Mucosa of descending colon (tissue), 3 donors: Measurements from ENCODE around the gene DEGS2. TPM values are rescaled to one million over a fixed set of nuclear protein-coding genes. Genes with fewer than 3 reads are reported as not detected.

Experiments
- ATAC-seq: fragments of 200-7000 bp; cut with Tn5 transposase; one replicate; pipeline ENCODE4 v1.9.1; 2020; ENCODE audit warnings: mild to moderate bottlenecking, moderate library complexity
- DNase-seq, 3 donors: peaks; one replicate each; pipeline ENCODE4 v3.0.0-alpha.2; 2020
- H3K36me3 ChIP-seq: fragments of 200-600 bp; one replicate; pipeline ENCODE4 v1.8.0; 2021; ENCODE audit warnings: low read depth, mild to moderate bottlenecking
- H3K4me1 ChIP-seq: fragments of 200-600 bp; one replicate; pipeline ENCODE4 v1.8.0; 2021; ENCODE audit warnings: low read depth, mild to moderate bottlenecking
- H3K4me3 ChIP-seq: fragments of 200-600 bp; one replicate; pipeline ENCODE4 v1.8.0; 2021; ENCODE audit warnings: mild to moderate bottlenecking
- H3K9me3 ChIP-seq: fragments of 200-600 bp; one replicate; pipeline ENCODE4 v1.8.0; 2021; ENCODE audit warnings: mild to moderate bottlenecking
- intact Hi-C, 2 donors: fragments of 100-400 bp; cut with DNase I in 1 of 2; cut with micrococcal nuclease in 1 of 2; formaldehyde crosslinking; loops; one replicate each; pipeline versions ENCODE4 v1.11.0 to v1.11.1; 2022; cut with DNase I, micrococcal nuclease
- total RNA-seq, 3 donors: library from RNA; stranded (reverse); fragmentation: NEBNext Ultra II Directional in 2 of 3; extraction: Animal tissue kit (Norgen Biotek cat#: 25700) in 2 of 3; gene quantifications; one replicate each; pipeline versions ENCODE4 v1.2.1 to v1.2.4, GENCODE V29; 2021 to 2023
- TF ChIP-seq, protein P1 (sequence below): fragments of 200-600 bp; IDR thresholded peaks from one replicate; pipeline ENCODE4 v1.8.0; 2022; ENCODE audit warnings: antibody characterized with exemption, mild to moderate bottlenecking
- donor health status: DM: no; HTN: no; CAD: no; lungs with moderate emphysema.
- donor health status: DM: no; HTN: no; CAD: no.
- donor health status: DM: no; HTN: yes; CAD: no.

DEGS2 gene
- total RNA-seq, 3 donors from 2014 or later: 6.2 to 28.5 (median 27.9) TPM

DNA sequence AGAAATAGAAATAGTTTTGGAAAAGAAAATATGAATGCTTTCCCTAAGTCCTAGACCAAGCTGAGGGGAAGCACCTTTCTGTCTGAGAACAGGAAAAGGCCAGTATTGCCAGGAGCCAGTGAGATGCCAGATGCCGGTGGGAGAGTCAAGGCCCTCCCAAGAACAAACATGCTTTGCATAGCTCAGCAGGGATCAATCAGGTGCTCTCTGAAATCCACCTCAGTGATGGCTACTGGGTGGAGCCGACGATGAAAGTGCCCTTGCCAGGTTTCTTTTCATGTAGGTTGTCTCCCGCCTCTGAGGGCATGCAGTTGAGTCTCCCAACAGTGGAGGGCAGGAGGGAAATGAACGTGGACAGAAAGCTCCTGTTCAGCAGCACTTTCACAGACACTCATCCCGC lies 28.3 kb downstream of the DEGS2 start:
- DNase-seq: peak in 2 of 3 donors; percentile 57 to 58
- Histone ChIP-seq H3K4me3 (no peak overlapping the region), H3K9me3 (no peaks in the 10 kb centered on the region), H3K36me3 (peaks cover 3% of the 10 kb centered on the region), H3K4me1 (peaks cover 13% of the 10 kb centered on the region)
- intact Hi-C loops: no loop called here
- TF ChIP-seq, protein P1, sequence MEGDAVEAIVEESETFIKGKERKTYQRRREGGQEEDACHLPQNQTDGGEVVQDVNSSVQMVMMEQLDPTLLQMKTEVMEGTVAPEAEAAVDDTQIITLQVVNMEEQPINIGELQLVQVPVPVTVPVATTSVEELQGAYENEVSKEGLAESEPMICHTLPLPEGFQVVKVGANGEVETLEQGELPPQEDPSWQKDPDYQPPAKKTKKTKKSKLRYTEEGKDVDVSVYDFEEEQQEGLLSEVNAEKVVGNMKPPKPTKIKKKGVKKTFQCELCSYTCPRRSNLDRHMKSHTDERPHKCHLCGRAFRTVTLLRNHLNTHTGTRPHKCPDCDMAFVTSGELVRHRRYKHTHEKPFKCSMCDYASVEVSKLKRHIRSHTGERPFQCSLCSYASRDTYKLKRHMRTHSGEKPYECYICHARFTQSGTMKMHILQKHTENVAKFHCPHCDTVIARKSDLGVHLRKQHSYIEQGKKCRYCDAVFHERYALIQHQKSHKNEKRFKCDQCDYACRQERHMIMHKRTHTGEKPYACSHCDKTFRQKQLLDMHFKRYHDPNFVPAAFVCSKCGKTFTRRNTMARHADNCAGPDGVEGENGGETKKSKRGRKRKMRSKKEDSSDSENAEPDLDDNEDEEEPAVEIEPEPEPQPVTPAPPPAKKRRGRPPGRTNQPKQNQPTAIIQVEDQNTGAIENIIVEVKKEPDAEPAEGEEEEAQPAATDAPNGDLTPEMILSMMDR: no peak
- ATAC-seq: peak; percentile 83

DNA sequence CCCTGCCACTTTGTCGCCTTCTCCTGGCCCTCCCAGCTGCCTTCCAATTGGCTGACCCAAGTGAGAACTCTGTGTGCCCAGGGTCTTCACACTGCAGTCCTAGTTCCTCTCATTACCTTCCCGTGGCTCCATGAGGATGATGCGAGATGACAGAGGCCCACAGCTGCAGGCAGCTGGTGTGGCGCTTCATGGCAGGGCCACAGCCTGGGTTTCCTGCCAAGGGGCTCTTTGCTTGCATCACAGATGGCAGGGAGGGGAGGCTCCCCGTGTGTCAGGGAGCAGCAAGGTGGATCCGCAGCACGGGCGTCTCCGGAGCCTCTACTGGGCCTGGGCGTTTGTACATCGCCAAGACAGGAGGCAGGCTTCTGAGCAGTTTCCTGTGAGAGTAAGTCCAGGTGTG lies 28.9 kb downstream of the DEGS2 start:
- H3K4me3 ChIP-seq: no peak overlapping the region
- intact Hi-C loops: no loop called here
- ATAC-seq (peak; percentile 7), DNase-seq (peak in 1 of 3 donors; percentile 36)
- peaks cover 3% of the 10 kb centered on the region for H3K36me3 ChIP-seq
- no peaks in the 10 kb centered on the region for H3K9me3 ChIP-seq
- H3K4me1 ChIP-seq: peaks cover 13% of the 10 kb centered on the region
- TF ChIP-seq, protein P1: no peak

DNA sequence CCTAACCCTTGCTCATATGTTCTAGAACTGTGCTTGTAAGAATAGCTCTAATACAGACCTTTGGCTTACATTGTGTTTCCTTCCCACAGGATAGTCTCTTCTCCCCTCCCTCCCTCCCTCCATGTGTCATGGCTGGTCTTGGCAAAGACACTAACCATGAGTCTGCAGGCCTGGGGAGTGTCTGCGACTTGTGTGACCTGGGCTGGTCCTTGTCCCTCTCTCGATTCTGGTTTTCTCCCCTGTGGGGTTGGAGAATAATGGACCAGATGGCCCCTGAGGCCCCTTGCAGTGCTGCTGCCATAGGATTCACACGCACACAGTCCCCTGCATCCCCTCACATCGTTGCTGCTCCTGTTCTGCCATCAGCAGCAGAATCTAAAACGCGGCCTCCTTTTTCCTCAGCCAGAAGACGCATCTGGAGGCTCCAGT lies 30.3 kb downstream of the DEGS2 start:
- ATAC-seq (no peak), DNase-seq (no peak)
- TF ChIP-seq, protein P1: no peak
- H3K9me3 ChIP-seq: no peaks in the 10 kb centered on the region
- H3K36me3 ChIP-seq: no peaks in the 10 kb centered on the region
- intact Hi-C loops: no loop called here
- H3K4me1 ChIP-seq: peaks cover 6% of the 10 kb centered on the region
- no peak overlapping the region for H3K4me3 ChIP-seq

DNA sequence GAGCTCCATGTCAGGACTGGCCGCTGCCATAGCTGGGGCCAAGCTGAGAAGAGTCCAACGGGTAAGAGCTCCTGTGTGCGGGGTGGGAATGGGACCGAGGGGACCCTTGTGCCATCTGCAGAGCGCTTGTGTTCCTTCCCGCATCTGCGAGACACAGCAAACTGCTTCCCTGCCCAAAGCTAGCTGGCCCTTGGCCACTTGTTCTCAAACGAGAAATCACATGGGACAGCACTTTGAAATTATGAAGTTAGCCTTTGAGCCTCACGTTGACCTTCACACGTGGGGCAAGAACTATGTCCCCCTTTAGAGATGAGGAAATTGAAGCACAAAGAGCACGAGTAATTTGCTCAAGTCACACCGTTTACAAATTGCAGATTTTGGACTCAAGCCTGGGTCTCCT lies 30.8 kb downstream of the DEGS2 start:
- no peak for ATAC-seq
- intact Hi-C loops: no loop called here
- TF ChIP-seq, protein P1: no peak
- no peak overlapping the region for H3K4me3 ChIP-seq
- H3K4me1 ChIP-seq: peaks cover 6% of the 10 kb centered on the region
- H3K36me3 ChIP-seq: no peaks in the 10 kb centered on the region
- no peaks in the 10 kb centered on the region for H3K9me3 ChIP-seq
- DNase-seq: no peak

DNA sequence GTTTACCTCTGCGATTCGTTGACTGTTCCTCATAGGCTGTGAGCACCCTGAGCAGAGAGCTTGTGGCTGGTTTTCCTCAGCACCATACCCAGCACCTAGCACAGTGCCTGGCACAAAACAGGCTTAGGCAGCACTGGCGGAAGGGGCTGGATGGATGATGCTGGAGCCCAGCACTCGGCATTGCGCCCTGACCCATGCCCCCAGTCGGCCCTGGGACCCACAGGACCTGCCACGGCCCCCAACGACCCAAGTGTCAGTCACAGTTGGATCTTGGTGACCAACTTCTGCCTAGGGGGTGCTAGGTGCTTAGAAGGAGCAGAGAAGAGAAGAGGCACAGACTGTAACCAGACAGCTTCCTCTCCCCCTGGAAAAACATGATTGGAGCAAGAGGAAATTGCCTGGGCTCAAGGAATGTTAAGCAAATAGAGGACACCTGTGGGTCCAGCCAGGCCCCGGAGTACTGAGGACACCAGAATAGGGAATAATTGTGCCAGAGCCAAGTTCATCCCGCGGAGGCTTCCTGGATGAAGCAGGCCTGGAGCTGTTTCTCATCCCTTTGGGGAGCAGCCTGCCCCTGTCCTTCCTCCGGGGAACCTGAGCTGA lies 31.5 kb downstream of the DEGS2 start:
- DNase-seq: no peak
- no peak for ATAC-seq
- H3K4me3 ChIP-seq: no peak overlapping the region
- H3K4me1 ChIP-seq: peaks cover 6% of the 10 kb centered on the region
- TF ChIP-seq, protein P1: no peak
- no peaks in the 10 kb centered on the region for H3K9me3 ChIP-seq
- intact Hi-C loops: no loop called here
- H3K36me3 ChIP-seq: no peaks in the 10 kb centered on the region

DNA sequence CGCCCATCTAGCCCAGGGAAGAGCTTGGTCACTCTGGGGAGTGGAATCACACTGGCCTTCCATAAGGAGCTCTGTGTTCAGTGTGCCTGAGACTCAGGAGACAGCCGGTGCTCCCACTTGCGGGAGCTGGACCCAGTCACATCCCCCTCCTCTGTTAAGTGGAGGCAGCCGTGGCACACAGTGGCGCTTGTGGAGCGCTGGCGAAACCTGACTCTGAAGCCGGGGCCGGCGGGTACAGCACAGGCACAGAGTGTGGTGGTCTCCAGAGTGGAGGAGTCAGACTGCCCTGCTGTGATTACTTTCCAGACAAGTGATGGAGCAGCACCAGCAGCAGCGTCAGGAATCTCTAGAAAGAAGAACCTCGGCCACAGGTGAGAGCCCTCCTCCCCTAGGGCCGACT lies 33.0 kb downstream of the DEGS2 start:
- no peaks in the 10 kb centered on the region for H3K36me3 ChIP-seq
- no peak for DNase-seq
- TF ChIP-seq, protein P1: no peak
- H3K9me3 ChIP-seq: no peaks in the 10 kb centered on the region
- ATAC-seq: no peak
- peaks cover 6% of the 10 kb centered on the region for H3K4me1 ChIP-seq
- H3K4me3 ChIP-seq: no peak overlapping the region
- intact Hi-C loops: no loop called here
